ENCODE results near the gene RIMKLB.
"Not testable (repeated sequence)": the region's sequence is repeated elsewhere in the genome, so short reads cannot be mapped to it uniquely, and the experiment has no call there.

Gene RIMKLB

DNA sequence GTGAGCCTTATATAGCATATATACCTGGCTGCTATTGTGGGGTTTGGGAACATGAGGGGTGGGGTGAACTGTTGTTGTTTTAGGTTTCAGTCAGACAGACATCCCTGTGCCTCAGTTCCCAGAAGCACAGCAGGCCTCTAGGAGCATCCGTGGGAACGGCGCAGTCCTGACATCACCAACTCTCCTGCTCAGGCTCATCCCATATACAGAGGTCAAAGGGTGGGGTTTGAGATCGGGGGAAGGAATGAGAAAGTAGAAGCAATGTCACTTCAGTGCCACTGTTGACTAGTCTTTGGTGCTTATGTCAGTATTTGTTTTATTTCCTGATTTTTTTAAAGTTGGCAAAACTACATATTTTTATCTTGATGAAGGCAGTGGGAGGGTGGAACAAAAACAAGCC lies 81.5 kb downstream of the RIMKLB start:
- DNase-seq (ENCODE audit: low read depth) = no peak

DNA sequence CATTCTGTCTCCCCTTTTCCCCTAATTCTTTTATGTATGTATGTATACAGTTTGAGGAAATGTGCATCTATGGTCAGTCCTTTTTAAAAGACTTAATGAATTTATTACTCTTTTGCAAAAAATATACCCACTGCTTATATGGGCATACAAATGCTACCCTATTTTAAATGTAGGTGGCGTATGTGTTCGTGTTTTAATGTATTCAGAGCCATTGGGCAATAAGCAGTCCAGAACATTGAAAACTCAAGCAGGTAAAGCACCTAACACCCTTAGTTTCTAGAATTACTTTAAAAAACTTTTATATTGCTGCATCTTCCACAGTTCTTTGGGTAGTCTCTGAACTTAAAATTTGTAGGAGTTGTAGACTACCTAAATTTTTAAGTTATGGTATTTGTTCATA lies 82.1 kb downstream of the RIMKLB start:
- DNase-seq (ENCODE audit: low read depth) = no peak

DNA sequence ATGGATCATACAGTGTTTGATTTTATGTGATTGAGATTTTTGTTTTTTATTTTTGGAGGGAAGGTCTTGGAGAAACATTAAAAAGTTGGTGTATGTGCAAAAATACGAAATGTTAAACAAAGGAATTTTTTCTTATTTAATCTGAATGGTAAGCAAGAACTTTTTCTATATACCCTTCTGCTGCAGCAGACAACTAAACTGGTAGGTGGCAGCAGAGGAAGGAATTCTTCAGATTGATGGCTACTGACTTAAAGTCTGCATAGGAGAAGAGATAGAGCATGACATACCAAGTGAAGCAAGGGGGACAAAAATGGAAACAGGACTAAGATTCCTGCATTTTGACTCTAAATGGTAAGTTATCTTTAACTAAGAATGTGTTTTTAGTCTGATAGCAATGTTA lies 82.6 kb downstream of the RIMKLB start:
- no peak for DNase-seq (ENCODE audit: low read depth)

DNA sequence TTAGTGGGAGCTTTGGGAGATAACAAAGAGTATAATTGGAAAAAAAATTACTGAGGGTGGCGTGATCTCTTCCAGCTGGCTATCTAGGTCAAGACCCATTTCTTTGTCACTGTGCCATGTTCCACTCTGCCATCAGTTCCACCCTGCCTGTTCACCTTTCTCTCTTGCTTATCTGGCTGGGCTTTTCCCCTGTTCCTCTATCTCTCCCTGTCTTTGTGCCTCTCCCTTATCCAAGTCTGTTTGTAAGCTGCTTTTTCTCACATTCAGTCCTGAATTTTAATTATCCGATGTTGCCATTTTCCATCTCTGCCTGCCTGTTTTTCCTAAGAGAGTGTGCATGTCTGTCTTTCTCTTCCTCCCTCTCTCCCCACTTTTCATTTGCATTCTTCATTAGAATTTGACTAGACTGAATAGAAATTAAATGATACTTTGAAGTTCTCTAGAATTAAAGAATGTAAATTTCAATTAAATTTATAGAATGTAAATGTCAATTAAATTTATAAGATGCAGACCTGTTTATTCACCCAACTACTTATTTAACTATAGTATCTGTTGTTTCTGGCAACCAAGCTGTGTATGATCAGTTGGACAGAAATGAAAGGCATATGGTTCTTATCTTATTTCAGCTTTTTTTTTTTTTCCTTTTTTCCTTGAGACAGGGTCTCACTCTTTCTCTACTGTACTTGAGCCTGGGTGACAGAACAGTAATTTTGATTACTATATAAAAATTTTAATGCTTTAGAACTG lies 83.8 kb downstream of the RIMKLB start:
- no peak for DNase-seq (ENCODE audit: low read depth)

DNA sequence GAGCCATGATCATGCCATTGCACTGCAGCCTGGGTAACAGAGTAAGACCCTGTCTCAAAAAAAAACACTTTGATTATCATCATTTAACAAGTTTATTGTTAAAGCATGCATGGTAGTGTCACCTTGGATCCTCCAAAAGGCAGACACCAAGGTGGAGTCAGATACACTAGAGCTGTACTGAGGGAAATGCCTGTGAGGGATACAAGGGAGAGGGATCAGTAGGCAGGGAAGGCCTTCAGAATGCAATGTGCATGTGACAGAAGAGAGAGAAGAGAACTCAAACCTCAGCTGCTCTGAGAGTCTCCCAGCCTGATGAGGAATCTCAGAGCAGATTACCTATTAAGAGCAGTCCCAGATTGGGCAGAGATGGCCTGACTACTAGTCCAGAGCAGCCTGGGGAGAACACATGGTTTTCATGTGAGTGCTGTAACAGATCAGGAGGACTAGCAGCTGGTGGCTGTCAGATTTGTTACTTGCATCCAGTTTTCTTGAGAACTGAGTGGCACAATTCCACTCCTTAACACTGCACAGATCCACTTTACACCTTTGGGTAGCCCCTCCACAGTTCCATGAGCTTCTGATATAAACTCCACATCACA lies 86.6 kb downstream of the RIMKLB start:
- DNase-seq (ENCODE audit: low read depth) = no peak

DNA sequence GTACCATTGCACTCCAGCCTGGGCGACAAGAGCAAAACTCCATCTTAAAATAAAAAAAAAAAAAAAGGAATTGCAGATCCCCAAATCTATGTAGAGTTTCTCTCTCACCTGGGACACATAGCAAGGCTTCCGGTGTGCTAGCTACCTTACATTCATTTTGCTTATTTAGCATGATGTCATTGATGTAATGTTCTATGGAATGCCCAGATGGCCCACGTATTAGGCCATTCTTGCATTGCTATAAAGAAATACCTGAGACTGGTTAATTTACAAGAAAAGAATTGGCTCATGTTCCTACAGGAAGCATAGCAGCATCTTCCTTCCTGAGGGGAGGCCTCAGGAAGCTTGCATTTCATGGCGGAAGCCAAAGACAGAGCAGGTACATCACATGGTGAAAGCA lies 87.7 kb downstream of the RIMKLB start:
- DNase-seq (ENCODE audit: low read depth) = no peak

GRCh38 chr12:8787206-8787605 lies 89.4 kb downstream of the RIMKLB start:
- DNase-seq (ENCODE audit: low read depth) = not testable (repeated sequence)

DNA sequence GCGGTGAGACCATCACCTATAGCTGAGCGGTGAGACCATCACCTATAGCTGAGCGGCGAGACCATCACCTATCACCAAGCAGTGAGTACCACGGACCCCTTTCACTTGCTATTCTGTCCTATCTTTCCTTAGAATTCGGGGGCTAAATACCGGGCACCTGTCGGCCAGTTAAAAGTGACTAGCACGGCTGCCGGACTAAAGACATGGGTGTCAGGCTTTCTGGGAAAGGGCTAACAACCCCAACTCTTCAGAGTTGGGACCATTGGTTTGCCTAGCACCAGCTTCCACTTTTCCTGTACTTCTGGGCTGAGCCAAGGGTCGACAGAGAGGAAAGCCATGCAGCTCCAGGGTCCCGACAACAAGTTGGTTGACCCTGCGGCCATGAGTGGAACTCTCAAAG lies 90.9 kb downstream of the RIMKLB start:
- not testable (repeated sequence) for DNase-seq (ENCODE audit: low read depth)

DNA sequence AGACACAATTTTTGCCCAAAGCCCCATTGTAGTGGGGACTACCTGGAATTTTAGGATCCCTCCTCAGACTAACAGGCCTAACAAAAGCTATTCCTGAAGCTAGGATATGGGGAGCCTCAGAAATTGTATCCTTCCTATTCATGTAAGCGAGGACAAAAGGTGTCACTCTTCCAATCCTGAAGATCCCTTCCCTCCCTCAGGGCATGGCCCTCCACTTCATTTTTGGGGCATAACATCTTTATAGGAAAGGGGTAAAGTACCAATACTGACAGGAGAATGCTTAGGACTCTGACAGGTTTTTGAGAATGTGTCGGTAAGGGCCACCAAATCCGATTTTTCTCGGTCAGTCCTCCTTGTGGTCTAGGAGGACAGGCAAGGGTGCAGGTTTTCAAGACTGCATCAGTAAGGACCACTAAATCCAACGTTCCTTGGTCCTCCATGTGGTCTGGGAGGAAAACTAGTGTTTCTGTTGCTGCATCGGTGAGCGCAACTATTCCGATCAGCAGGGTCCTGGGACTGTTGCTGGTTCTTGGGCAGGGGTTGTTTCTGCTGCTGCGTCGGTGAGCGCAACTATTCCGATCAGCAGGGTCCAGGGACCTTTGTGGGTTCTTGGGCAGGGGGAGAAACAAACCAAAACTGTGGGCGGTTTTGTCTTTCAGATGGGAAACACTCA lies 91.7 kb downstream of the RIMKLB start:
- not testable (repeated sequence) for DNase-seq (ENCODE audit: low read depth)

DNA sequence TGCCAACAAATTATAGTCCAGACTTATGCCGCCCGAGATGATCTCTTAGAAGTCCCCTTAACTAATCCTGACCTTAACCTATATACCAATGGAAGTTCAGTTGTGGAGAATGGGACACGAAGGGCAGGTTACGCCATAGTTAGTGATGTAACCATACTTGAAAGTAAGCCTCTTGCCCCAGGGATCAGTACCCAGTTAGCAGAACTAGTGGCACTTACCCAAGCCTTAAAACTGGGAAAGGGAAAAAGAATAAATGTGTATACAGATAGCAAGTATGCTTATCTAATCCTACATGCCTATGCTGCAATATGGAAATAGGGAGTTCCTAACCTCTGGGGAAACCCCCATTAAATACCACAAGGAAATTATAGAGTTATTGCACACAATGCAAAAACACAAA lies 95.4 kb downstream of the RIMKLB start:
- not testable (repeated sequence) for DNase-seq (ENCODE audit: low read depth)

DNA sequence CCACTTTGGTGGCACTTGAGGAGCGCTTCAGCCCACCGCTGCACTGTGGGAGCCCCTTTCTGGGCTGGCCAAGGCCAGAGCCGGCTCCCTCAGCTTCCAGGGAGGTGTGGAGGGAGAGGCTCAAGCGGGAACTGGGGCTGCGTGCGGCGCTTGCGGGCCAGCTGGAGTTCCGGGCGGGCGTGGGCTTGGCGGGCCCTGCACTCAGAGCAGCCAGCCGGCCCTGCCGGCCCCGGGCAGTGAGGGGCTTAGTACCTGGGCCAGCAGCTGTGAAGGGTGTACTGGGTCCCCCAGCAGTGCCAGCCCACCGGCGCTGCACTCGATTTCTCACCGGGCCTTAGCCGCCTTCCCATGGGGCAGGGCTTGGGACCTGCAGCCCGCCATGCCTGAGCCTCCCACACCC lies 96.8 kb downstream of the RIMKLB start:
- not testable (repeated sequence) for DNase-seq (ENCODE audit: low read depth)

- no peak for DNase-seq (ENCODE audit: low read depth)
Observed at GRCh38 chr12:8796831-8797626, 99.2 kb downstream of the RIMKLB start.

- not testable (repeated sequence) for DNase-seq (ENCODE audit: low read depth)
Observed at GRCh38 chr12:8801213-8801612, 103.4 kb downstream of the RIMKLB start.

GRCh38 chr12:8804833-8805232 lies 107.0 kb downstream of the RIMKLB start:
- not testable (repeated sequence) for DNase-seq (ENCODE audit: low read depth)

DNA sequence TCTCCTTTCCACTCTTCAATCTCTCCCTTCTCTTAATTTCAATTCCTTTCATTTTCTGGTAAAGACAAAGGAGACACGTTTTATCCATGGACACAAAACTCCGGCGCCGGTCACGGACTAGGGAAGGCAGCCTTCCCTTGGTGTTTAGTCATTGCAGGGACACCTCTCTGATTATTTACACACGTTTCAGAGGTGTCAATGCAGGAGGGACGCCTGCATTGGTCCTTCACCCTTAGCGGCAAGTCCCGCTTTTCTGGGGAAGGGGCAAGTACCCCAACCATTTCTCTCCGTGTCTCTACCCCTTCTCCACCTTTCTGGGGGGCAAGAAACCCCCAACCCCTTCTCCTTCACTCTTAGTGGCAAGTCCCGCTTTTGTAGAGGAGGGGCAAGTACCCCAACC lies 107.7 kb downstream of the RIMKLB start:
- not testable (repeated sequence) for DNase-seq (ENCODE audit: low read depth)

DNA sequence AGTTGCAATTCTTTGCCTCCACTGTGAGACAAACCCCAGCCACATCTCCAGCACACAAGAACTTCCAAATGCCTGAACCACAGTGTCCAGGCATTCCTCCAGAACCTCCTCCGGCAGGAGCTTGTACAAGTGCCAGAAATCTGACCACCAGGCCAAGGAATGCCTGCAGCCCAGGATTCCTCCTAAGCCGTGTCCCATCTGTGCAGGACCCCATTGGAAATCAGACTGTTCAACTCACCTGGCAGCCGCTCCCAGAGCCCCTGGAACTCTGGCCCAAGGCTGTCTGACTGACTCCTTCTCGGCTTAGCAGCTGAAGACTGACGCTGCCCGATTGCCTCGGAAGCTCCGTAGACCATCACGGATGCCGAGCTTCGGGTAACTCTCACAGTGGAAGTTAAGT lies 109.3 kb downstream of the RIMKLB start:
- not testable (repeated sequence) for DNase-seq (ENCODE audit: low read depth)

DNA sequence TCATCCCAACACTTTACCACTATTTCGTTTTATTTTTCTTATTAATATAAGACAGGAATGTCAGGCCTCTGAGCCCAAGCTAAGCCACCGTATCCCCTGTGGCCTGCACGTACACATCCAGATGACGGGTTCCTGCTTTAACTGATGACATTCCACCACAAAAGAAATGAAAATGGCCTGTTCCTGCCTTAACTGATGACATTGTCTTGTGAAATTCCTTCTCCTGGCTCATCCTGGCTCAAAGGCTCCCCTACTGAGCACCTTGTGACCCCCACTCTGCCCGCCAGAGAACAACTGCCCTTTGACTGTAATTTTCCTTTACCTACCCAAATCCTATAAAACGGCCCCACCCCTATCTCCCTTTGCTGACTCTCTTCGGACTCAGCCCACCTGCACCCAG lies 112.3 kb downstream of the RIMKLB start:
- not testable (repeated sequence) for DNase-seq (ENCODE audit: low read depth)

- no peak for DNase-seq (ENCODE audit: low read depth)
Observed at GRCh38 chr12:8813572-8814357, 116.0 kb downstream of the RIMKLB start.

DNA sequence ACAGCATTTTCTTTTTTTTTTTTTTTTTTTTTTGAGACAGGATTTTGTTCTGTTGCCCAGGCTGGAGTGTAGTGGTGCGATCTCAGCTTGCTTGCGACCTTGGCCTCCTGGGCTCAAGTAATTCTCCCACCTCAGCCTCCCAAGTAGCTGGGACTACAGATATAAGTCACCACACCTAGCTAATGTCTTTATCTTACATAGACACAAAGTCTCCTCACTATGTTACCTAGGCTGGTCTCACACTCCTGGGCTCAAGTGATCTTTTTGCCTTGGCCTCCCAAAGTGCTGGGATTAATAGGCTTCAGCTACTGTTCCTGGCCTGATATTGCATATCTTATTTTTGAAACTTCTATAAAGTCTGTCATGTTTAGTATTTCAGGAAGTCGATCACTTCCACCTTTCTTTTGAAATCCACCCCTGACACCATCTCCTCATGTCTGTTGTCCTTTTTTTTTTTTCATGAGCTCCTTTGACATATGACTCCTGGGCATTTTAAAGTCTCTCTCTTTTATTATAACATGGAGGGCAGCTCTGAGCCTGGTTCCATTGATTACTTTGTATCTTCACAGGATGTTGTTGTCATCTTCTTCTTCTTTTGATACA lies 118.8 kb downstream of the RIMKLB start:
- DNase-seq (ENCODE audit: low read depth) = no peak

GRCh38 chr12:8817856-8818255 lies 120.1 kb downstream of the RIMKLB start:
- DNase-seq (ENCODE audit: low read depth) = no peak

DNA sequence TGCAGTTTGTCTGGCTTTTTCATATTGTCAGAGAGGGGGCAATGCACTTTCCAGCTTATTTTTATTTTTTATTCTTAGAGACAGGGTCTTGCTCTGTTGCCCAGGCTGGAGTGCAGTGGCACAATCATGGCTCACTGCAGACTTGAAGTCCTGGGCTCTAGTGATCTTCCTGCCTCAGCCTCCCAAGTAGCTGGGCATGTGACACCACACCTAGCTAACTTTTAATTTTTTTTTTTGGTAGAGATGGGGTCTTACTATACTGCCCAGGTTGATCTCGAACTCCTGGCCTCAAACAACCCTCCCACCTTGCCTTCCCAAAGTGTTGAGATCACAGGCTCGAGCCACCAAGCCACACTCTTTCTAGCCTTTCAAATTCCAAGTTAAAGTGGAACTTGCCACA lies 120.7 kb downstream of the RIMKLB start:
- no peak for DNase-seq (ENCODE audit: low read depth)
